ENCODE measurements around the gene NBEA. TPM values are rescaled to one million over a fixed set of nuclear protein-coding genes. Genes with fewer than 3 reads are reported as not detected.

The NBEA gene
- total and polyA plus RNA-seq, 2 experiments from 2014 or later, result 9.1 to 29.1 TPM

- Histone ChIP-seq H3K4me1 (ENCODE audit: insufficient read depth) (no peaks in the 10 kb centered on the region), H3K27ac (ENCODE audit: low read depth) (no peak overlapping the region), H2AFZ (no peak overlapping the region), H3K4me2 (no peak overlapping the region), H3F3A (replicated peaks; ENCODE audit: low read depth) (no peaks in the 10 kb centered on the region), H3K79me2 (replicated peaks; ENCODE audit: insufficient read depth) (no peaks in the 10 kb centered on the region), H4K20me1 (replicated peaks; ENCODE audit: insufficient read depth) (no peaks in the 10 kb centered on the region), H3K36me3 (ENCODE audit: insufficient read depth) (no peaks in the 10 kb centered on the region), H3K27me3 (ENCODE audit: insufficient read depth) (no peaks in the 10 kb centered on the region), H3K4me3 (no peak overlapping the region), H3K9me2 (ENCODE audit: insufficient read depth) (no peaks in the 10 kb centered on the region)
- Mint-ChIP-seq H3K36me3 (ENCODE audit: low read depth) (peaks cover 31% of the 10 kb centered on the region), H3K27me3 (ENCODE audit: insufficient read depth, low read depth, poor library complexity) (no peaks in the 10 kb centered on the region), H3K27ac (no peak overlapping the region), H3K9me3 (no peaks in the 10 kb centered on the region), H3K4me1 (no peaks in the 10 kb centered on the region), H3K4me3 (no peak overlapping the region)
- no peak for DNase-seq (ENCODE audit: low spot score)
- TF ChIP-seq POLR2AphosphoS5 (IDR thresholded peaks at IDR 0.05; ENCODE audit: low read depth) (no peak), CREB1 (CRISPR knock-in tag; IDR thresholded peaks at IDR 0.05; ENCODE audit: low read depth) (no peak), ZNF331 (CRISPR knock-in tag; IDR thresholded peaks at IDR 0.05; ENCODE audit: low read depth) (no peak), JUNB (IDR thresholded peaks at IDR 0.05; ENCODE audit: unreplicated experiment) (no peak)
- no peak for ATAC-seq
Measured at GRCh38 chr13:35144166-35144890, 202.3 kb downstream of the NBEA start.

- no peaks in the 10 kb centered on the region for H3K27me3 Mint-ChIP-seq (ENCODE audit: insufficient read depth, low read depth, poor library complexity)
- no peaks in the 10 kb centered on the region for H3K4me1 Mint-ChIP-seq
- H3K9me3 Mint-ChIP-seq, result no peaks in the 10 kb centered on the region
- H3K36me3 Mint-ChIP-seq (ENCODE audit: low read depth), result peaks cover 31% of the 10 kb centered on the region
- TF ChIP-seq EZH2phosphoT487 (IDR thresholded peaks at IDR 0.05; ENCODE audit: unreplicated experiment) (no peak), ETS1 (IDR thresholded peaks at IDR 0.05) (no peak), ZNF114 (CRISPR knock-in tag; IDR thresholded peaks at IDR 0.05) (no peak), POLR2AphosphoS5 (IDR thresholded peaks at IDR 0.05; ENCODE audit: low read depth) (no peak)
- DNase-seq (ENCODE audit: low spot score) (no peak), ATAC-seq (no peak)
- Histone ChIP-seq H3K36me3 (ENCODE audit: insufficient read depth) (no peaks in the 10 kb centered on the region), H3K27ac (ENCODE audit: low read depth) (no peak overlapping the region), H3K4me1 (ENCODE audit: insufficient read depth) (no peaks in the 10 kb centered on the region), H3K27me3 (ENCODE audit: insufficient read depth) (no peaks in the 10 kb centered on the region), H3K4me3 (no peak overlapping the region), H3F3A (replicated peaks; ENCODE audit: low read depth) (no peaks in the 10 kb centered on the region), H3K4me2 (no peak overlapping the region), H4K20me1 (replicated peaks; ENCODE audit: insufficient read depth) (no peaks in the 10 kb centered on the region), H3K9me2 (ENCODE audit: insufficient read depth) (no peaks in the 10 kb centered on the region), H3K79me2 (replicated peaks; ENCODE audit: insufficient read depth) (no peaks in the 10 kb centered on the region), H2AFZ (no peak overlapping the region)
- no peak overlapping the region for H3K4me3 Mint-ChIP-seq
- H3K27ac Mint-ChIP-seq, result no peak overlapping the region
Measured at GRCh38 chr13:35146686-35147085, 204.6 kb downstream of the NBEA start.

- Histone ChIP-seq H3K79me2 (replicated peaks; ENCODE audit: insufficient read depth) (no peaks in the 10 kb centered on the region), H3F3A (replicated peaks; ENCODE audit: low read depth) (no peaks in the 10 kb centered on the region), H3K9me2 (ENCODE audit: insufficient read depth) (no peaks in the 10 kb centered on the region), H3K27me3 (ENCODE audit: insufficient read depth) (no peaks in the 10 kb centered on the region), H3K36me3 (ENCODE audit: insufficient read depth) (no peaks in the 10 kb centered on the region), H2AFZ (no peak overlapping the region), H3K27ac (ENCODE audit: low read depth) (no peak overlapping the region), H3K4me1 (ENCODE audit: insufficient read depth) (peaks cover 10% of the 10 kb centered on the region; the same call in 1 of the 2 replicates), H4K20me1 (replicated peaks; ENCODE audit: insufficient read depth) (no peaks in the 10 kb centered on the region; the same call in 1 of the 2 replicates), H3K4me3 (no peak overlapping the region), H3K4me2 (no peak overlapping the region)
- Mint-ChIP-seq H3K4me3 (no peak overlapping the region), H3K4me1 (peaks cover 18% of the 10 kb centered on the region; the same call in 2 of the 3 replicates), H3K27me3 (ENCODE audit: insufficient read depth, low read depth, poor library complexity) (no peaks in the 10 kb centered on the region), H3K36me3 (ENCODE audit: low read depth) (peaks cover 6% of the 10 kb centered on the region; the same call in 2 of the 3 replicates), H3K27ac (no peak overlapping the region), H3K9me3 (no peaks in the 10 kb centered on the region)
- peak; percentile 28; the same call in 2 of the 3 replicates for ATAC-seq
- TF ChIP-seq STAT1 (IDR thresholded peaks at IDR 0.05; ENCODE audit: unreplicated experiment), result no peak
- TF ChIP-seq EZH2 (IDR thresholded peaks at IDR 0.05; ENCODE audit: low read depth, unreplicated experiment), result no peak
- no peak for TF ChIP-seq POLR2AphosphoS5 (IDR thresholded peaks at IDR 0.05; ENCODE audit: low read depth)
- TF ChIP-seq CTCF (conservative IDR thresholded peaks at IDR 0.05; ENCODE audit: low read depth in 2 of 2), result peak; percentile 80 to 90
- no peak for TF ChIP-seq NANOG (IDR thresholded peaks at IDR 0.05; ENCODE audit: borderline replicate concordance)
- TF ChIP-seq REST (IDR thresholded peaks at IDR 0.05; ENCODE audit: unreplicated experiment), result no peak
- no peak for TF ChIP-seq ZNF331 (CRISPR knock-in tag; IDR thresholded peaks at IDR 0.05; ENCODE audit: low read depth)
- no peak for TF ChIP-seq CREB1 (CRISPR knock-in tag; IDR thresholded peaks at IDR 0.05; ENCODE audit: low read depth)
- no peak for TF ChIP-seq JUNB (IDR thresholded peaks at IDR 0.05; ENCODE audit: unreplicated experiment)
- DNase-seq (ENCODE audit: low spot score), result peak; percentile 71
Measured at GRCh38 chr13:35157143-35157755, 215.2 kb downstream of the NBEA start.

Data from GM23338 (cell line).